Hindlimb muscle (tissue), 1 donor: Measurements from ENCODE around the gene KCNK5. TPM values are rescaled to one million over a fixed set of nuclear protein-coding genes. Genes with fewer than 3 reads are reported as not detected.

ENCODE experiments used
- DNase-seq: peaks from one replicate; pipeline ENCODE4 v3.0.0-alpha.2; 2013
- polyA plus RNA-seq: library from polyadenylated mRNA; unstranded; fragments of 120-200 nt; gene quantifications from one replicate; pipeline ENCODE4 v1.2.1, GENCODE V29; 2013; ENCODE audit not compliant: insufficient read length

Gene KCNK5
- polyA plus RNA-seq, 1 donor: 1.1 TPM

DNA sequence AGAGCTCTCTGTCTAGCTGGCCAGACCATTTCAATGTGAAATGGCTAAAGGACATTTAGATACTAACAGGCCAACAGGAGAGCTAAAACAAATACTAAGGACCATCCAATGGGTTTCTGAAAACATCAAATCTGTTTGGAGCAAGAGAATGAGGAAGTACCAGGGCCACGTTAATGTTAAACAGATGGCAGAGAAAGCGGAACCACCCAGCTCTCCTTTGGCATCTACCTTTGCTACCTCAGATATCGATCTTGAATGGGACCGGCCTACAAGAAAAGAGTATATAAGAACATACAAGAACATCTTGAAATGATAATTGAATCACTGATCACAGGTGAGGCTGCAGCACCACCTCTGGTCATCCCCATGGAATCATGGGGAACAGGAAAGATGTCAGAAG, 31.8 kb downstream of the KCNK5 start:
- DNase-seq: no peak

DNA sequence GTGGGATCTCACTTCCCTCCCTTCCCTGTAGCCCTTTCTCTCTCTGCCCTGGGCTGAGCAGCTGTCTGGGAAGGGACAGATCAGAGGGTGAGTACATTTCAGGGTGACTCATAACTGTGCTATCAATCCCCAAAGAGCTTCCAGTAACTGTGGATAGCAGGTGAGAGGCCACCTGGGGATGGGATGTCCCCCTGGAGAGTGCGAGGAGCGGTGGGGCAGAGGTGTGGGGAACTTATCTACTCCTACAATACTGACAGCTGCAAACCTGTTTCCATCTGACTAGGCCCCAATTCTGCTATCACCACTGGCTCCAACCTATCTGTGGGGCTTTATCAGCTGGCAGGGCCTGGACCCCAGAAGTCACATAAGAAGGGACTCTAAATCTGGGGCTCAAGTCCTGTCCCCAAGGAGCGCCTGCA, 32.6 kb downstream of the KCNK5 start:
- DNase-seq: no peak

DNA sequence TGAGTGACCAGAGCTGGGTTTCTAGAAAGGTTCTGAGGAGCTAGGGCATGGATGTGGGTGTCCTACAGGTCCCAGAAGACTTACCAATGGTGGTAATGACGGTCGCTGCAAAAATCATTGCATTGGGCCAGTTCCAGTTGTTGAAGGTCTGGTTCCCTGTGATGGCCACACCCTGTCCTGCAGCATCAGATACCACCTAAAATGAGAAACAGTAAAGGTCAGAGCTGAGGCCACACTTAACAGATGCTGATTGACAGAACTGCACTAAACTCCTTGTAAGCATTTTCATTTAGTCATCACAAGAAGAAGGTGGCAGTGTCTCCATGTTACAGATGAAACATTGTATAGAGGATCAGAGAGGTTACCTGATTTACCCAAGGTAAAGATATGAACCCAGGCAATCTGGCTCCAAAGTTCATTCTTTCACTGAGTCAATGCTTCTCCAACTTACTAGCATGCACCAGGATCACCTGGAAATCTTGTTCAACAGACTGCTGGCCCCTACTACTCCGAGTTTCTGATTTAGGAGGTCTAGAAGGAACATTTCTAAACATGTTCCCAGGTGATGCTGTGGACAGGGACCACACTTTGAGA, 33.4 kb downstream of the KCNK5 start:
- DNase-seq: no peak

DNA sequence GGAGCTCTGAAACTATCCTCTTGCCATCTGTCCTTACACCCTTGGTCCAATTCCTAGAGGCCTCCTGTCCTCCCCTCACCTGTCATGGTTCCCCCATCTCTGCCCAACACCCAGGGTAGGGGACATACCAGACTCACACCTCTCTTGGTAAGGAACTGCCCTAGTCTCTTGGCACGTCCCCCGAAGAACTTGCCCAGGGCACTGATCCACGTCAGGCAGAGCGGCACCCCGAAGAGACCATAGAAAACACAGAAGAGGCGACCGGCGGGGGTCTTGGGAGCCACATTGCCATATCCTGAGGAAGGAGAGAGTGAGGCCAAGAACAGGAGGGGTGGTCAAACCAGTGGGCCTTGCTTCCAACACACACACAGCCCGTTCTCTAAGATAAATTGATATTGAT, 34.8 kb downstream of the KCNK5 start:
- DNase-seq: no peak

DNA sequence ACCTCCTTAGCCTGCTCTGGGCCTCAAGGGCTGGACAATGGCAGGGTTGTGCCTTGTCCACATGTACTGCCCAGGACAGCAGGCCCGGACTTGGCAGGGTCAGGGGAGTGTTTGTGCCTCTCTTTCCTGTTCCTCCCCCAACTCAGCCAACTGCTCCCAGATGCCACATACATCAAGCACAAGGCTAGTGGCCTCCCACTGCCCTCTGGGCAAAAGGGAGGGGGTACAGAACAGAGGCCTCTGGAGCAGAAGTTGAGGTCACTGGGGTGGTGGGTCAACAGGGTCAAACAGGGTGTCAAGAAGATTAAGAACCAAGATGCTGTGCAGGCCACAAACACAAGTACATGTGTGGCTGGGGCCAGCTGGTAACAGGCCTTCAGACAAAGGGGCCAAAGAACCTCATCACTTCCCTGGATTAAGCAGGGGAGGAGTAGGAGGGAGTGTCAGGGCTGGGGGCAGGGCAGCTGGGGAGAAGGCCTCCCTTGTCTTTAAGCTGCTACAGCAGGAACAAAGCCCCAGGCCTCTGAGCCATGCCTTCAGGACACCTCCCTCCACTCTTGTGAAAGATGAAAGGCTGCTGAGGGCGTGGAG, 36.0 kb downstream of the KCNK5 start:
- no peak for DNase-seq

DNA sequence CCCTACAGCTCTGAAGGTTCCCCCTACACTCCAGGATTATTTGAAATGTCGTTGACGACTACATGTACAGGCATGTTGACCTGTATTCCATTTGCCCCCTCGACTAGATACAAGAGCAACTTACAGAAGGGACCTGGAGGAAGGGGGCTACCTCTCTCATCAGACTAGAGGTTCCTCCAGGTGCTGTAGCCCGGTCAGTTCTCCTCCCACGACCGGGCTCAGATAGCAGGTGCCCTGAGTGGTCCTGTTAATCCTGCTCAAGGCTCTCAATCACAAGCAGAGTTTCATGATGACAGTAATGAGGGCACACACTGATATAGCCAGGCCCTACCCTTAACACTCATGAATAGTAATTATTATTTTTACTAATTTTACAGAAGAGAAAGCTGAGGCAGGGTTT, 36.5 kb downstream of the KCNK5 start:
- no peak for DNase-seq

DNA sequence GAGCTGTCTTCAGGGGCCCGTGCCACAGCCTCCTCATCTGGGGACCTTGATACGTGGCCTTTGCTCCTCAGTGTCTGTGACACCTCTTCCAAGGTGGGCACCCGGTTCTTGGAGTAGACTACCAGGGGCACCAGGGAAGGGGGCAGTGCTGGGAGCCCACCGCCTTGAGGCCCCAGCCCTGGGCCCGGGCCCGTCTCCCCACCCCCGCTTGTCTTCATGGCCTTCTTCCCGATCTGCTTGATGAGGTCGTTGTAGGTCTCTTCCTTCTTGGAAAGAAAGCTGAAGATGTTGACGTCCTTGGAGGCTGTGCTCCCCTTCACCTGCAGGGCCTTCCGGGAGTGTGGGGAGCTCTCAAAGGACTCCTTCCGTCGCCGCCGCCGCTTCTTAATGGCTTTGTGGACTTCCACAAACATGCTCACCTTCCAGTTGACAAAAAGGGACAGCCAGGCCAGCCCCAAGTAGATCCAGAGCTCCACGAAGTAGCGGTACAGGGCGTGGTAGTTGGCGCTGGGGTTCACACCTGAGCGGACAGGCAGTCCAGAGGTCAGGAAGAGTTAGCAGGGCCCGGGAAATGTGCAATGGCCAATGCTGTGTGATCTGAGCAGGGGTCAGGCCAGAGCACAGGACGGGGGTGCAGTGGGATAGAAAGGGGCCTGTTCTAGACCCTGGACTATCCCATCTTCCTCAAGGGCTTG, 37.9 kb downstream of the KCNK5 start:
- no peak for DNase-seq

DNA sequence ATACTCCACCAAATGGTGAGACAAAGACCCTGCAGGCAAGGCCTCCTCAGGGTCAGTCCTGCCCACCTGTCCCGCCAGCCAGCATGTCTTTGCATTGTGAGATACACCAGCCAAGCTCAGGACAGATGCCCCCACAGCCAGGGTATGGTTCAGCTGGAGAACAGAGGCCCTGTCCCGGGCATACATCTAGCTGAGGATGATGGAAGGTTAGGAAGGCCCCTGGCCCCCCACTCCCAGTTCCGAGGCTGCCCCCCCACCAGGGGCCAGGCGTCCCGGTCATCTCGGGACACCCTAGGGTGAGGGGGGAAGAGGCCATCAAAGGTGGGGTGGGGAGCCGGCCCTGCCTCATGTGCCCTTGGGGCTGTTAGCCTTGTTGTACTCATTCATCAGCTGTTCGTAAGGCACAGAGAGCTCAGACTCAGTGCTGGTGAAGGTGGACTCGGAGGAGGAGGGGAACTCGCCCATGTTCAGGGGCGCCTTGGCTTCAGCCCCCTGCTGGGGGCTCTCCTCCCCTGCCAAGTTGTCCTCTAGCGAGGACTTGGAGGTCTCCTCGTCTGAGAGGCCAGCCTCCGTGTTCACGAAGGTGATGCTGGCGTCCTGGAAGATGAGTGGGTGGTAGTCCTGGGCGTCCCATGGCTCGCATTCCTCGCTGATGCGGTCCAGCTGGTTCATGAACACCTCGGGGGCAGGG, 38.6 kb downstream of the KCNK5 start:
- no peak for DNase-seq

DNA sequence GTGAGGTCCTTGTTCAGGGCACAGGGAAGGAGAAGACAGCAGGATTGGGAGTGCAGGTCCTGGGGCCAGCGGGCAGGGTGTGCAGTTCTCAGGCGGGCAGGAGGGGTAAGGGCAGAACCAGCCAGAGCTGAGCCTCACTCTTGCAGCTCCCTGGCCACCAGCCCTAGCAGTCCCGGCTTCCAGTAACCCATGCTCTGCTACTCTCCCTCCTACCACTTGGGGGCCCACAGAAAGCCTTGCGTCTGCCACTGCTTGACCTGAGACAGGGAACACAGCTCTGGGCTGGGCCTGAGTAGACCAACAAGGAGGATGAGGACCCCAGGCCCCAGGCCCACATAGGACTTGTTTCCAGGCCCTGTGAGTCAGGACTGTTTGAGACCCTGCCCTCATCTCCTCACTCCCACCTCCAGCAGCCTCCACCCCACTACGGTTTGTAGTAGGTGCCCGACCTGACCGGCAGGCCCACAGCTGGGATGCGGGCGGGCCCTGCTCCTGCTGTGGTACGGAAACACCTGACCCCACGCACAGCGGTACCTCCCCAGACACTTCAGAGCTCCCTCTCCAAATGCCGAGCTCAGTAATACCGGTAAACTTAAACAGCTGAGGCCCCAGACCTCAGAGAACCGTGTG, 39.2 kb downstream of the KCNK5 start:
- DNase-seq: no peak

DNA sequence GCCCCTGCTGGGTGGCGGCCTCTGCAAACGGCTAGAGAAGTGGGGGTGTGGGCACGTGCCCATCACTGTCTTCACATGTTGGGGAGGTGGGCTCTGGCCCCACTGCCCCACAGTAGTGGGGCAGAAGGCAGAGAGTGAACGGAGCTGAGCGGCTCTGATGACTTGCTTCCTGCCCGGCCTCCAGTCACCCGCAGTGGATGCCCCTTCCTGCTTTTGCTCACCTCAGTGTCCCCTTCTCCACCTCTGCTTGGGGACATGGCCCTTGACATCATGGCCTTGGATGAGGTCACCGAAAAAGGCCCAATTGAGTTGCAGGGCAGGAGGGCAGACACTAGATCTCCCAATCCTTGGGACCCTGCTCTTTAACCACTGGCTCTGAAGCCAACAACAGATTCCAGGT, 40.1 kb downstream of the KCNK5 start:
- DNase-seq: no peak

DNA sequence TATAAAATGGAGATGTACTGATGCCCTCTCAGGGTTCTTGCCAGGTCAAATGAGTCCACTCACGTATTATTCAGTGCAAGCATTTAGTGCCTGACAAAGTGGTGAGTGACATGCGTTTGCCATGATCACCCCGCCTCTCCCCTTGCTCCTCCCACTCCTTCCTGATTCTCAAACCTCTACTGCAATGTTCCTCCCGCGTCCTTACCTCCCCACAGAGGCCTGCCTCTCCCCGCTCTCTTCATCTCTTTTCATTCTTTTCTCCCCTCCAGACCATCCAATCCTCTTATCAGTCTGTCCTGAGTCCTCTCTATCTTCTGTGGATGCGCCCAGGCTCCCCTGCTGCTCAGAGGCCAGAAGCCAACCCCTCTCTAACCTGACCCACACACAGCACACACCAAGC, 40.7 kb downstream of the KCNK5 start:
- DNase-seq: no peak

DNA sequence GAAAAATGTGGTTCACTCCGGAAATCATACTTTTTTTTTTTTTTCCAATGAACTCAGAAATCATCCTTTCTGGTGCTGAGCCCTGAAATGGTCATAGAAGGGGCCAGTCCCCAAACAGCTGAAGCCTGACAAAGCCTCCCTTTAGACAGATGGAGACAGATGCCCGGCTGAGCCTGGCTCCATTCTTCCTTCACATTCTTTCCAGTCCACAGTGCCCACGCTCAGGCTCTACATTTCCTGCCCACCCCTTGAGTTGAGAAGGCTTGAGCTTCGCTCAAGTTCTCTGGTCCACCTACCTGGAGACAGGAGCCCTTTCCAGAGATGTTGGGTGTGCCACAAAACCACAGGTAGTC, 41.2 kb downstream of the KCNK5 start:
- DNase-seq: peak; percentile 15

DNA sequence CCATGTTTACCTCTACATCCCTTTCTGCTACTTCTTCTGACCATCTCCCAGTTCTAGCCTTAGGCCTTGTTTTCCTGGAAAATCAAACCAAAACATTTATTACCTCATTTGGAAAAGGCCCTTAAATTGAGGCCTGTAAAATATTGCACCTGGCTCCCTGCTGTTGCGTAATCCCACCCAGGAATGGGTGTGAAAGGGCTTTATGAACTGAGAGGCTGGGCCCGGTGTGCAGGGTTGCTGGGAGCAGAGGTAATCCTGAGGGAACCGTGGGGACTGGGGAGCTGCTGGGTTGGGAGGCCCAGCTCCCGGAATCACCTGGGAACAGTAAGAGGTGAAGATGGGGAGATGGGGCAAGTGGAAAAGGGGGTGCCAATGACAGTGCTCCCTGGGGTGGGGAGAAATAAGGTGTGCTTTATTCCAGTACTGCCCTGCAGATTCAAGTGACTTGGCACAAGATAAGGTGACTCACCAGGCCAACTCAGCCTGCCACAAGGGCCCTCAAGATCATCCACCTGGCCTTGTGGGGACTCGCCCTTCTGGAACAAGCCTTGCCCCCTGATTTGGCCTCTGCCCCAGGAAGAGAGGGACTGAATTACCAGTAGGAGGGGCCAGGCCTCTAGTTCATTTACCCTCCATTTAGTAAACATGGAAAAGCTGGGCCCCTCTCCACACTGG, 44.2 kb downstream of the KCNK5 start:
- no peak for DNase-seq

DNA sequence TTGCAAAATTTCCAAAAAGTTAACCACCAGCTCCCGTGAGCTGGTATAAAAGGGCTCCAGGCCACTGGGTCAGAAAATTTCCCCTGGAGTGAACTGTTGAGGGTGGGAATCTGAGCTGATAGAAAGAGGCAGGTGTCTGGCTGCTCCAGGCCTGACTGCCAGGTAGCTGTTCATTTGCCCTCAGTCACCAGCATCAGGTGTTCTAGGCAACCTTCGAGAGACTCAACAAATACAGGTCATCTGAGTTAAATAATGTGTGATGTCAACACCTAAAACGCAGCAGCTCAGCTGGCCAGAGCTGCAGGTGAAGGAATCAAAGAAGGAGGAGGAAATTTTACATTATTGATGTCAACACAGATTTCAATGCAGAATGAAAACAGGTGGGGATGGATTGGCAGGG, 46.7 kb downstream of the KCNK5 start:
- DNase-seq: no peak

DNA sequence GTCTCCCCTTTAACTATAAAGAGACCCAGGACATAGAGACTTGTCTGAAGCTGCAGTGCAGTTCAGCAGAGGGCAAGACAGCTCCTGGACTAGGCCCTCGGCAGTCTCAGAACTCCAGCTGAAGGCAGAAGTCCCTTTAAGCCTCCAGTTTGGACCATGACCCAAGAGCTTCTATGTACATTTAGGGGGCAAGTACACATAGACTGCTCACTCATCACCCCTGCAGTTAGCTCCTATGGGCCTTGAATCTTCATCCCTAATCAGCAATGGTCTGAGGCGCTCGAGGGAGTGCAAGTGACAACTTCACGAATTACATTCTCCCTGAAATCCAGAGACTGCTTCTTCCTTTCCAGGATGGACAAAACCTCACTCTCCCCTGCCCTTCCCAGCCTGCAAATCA, 47.4 kb downstream of the KCNK5 start:
- no peak for DNase-seq

DNA sequence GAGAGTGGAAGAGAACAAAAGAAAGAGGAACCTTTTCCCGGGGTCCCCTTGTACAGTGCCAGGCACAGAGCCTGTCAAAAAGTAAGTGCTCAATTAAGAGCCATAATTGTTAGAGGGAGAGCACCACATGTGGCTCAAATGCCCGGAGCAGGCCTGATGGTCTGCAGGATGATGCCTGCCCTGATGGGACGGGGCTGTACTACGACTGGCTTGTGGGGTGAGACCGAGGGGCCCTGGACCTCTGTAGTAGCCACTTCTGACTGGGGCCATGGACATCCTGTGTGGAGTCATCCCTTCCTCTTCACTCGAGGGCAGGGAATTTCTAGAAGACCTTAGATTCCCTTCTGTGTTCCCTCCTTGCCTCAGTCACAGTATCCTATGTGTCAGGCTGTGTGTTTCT, 47.9 kb downstream of the KCNK5 start:
- DNase-seq: no peak

DNA sequence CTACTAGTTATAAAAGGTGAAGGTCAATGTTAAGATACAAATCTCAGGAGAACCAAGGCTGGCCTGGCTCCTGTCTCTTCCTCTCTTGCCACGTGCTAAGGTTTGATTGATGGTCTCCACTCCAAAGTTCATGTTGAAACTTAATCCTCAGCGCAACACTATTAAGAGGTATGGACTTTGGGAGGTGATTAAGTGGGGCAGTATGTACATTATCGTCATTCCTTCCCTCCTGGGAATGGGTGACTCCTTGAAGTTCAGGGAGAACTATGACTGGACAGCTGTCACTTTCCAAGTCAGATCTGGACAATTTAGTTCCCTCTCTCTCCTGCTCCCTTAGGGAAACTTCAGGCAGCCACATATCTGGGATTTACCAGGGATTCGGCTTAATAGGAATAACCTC, 50.5 kb downstream of the KCNK5 start:
- DNase-seq: no peak

DNA sequence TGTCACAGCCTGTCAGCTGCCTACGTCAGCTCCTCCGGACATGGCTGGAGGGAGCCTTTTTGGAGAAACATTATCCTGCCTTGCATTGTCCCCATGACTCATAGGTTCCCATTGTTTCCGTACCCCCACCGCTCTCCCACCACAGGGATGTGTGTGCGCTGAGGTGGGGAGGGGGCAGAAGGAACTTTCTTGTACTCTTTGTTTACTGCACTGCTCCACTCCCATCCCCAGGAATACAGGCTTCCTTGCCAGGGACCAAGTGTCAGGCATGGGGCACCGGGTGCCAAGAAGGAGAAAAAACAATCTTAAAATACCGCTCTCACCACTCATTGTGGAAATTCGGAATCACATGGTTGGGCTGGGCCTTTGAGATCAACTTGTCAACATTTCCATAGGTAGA, 51.0 kb downstream of the KCNK5 start:
- no peak for DNase-seq

DNA sequence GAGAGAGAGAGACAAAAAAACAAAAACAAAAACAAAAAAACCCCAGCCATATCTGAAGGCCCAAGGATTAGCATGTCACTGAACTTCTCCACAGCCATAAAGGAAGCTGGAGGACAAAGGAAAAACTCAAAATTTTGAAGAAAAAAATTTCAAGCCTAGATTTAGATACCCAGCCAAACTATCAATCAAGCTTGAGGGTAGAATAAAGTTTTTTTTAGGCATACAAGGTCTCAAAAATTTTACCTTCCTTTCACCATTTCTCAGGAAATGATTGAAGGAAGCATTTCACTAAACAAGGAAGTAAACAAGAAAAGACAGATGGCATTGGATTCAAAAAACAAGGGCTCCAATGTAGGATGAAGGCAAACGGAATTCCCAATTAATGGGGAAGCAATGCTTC, 52.1 kb downstream of the KCNK5 start:
- no peak for DNase-seq

DNA sequence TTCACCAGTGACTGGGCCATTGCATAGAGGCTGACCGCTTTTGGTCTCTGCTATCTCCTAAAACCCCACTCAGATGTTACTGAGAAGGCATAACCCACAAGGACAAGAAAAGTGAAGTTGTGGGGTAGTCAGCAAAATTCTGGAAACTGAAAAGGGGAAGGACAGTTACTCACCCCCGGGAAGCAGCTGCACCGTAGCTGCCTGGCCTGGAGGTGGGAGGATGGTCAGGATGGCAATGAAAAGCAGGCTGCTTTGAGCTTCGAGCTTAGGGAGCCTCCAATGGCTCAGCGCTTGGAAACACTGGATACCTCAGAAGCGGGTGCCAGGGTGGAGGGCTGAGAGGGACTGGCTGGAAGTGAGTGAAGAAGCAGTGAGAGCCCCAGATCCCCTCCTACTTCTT, 56.0 kb downstream of the KCNK5 start:
- no peak for DNase-seq

DNA sequence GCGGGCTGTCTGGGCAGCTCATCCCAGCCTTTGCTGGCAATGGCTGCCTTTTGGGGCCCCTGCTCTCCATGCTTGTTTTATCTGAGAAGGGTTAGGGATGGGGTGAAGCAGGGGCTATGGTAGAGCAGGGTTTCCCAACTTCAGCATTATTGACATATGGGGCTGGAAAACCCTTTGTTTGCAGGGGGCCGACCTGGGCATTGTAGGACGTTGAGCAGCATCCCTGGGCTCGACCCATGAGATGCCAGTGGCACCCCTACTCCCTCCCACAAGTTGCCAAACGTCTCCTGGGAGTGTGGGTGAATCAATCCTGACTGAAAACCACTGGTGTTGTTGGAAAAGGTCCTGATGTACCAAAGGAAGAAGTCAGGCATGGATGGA, 56.9 kb downstream of the KCNK5 start:
- no peak for DNase-seq

DNA sequence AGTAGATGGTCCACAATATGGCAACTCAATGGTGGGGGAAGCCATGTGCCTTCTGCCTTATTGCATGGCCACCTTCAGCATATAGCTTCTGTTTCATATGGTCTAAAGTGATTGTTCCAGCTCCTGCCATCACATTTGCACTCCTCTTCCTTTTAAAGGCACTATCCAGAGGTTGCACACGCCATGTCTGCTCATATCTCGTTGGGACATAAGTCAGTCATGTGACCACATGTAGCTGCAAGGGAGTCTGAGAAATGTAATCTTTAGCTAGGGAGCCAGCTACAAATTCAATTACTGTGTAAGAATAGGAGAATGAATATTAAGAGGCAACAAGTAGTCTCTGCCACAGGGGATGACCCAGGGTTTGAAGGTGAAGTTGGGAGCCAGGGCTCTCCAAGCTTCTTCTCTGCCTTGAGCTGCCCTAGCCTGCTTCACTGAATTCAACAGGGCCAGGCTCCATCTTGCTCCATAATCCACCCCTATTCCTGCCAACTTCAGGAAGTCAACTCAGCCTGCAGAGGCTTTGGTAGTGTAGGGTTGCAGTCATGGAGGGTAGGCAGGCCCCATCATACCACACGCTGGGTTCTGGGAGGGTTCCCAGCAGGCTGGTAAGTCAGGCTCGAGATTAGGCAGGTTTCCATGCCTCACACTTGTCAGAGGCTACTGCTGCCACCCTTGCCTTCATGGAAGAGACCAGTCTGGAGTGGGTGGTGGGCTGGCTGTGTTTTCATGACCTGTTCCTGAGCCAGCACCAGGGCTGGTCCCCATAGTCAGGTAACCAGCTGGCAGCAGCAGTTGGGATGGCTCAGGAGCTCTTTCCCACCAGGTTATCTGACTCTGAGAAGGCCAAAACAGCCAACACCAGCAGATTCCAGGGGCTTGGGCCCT, 57.5 kb downstream of the KCNK5 start:
- DNase-seq: no peak
